Measurements from ENCODE around the gene NEUROG3.
"Not testable (repeated sequence)": the region's sequence is repeated elsewhere in the genome, so short reads cannot be mapped to it uniquely, and the experiment has no call there.

NEUROG3 gene

DNA sequence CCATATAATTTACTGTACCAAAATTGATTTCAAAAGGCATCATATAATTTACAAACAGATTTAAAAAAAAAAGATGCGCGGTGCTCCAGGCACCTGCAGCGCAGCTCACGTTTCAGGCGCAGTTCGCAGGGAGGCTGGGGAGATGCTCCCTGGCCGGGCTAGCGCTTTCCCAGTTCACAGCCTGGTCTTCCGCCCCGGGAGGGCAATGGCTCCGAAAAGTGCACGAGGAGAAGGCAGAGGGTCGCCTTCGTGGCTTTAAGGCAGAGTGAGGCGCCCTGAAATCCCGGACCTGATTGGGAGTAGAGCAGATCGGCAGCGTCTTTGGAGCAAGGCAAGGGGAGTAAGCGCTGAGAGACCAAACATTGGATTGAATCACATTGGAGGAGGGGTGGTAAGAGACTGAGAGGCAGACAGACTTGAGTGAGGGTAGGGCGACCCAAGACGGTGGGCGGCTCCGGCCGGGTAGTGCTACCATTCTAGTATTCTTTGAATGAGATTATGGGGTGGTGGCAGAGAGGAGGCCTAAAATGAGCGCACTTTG, 1.5 kb downstream of the NEUROG3 start:
- no peak for DNase-seq (ENCODE audit: low read depth, low spot score)

- no peak for DNase-seq (ENCODE audit: low read depth, low spot score)
Measured at GRCh38 chr10:69570050-69570816, 3.0 kb downstream of the NEUROG3 start.

GRCh38 chr10:69569396-69569934, 3.8 kb downstream of the NEUROG3 start:
- DNase-seq (ENCODE audit: low read depth, low spot score) = no peak

- no peak for DNase-seq (ENCODE audit: low read depth, low spot score)
Measured at GRCh38 chr10:69568472-69569395, 4.5 kb downstream of the NEUROG3 start.

DNA sequence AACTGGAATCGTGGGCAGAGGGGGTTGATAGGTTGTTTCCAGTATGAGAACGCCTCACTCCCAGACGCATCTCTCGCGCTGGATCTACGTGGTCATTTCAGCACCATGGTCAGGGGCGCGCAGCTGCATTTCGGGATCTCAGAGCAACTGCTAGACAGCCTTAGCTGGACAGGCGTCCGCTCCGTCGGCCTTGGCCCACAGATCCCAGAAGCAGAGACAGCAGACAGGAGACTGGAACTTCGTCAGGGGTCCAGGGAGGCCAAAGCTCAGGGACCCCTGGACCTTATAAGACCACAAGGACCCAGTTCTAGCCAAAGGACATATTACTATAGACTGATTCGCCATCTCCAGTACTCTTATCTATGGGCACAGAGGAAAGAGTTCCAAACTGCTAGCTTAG, 5.3 kb downstream of the NEUROG3 start:
- no peak for DNase-seq (ENCODE audit: low read depth, low spot score)

DNA sequence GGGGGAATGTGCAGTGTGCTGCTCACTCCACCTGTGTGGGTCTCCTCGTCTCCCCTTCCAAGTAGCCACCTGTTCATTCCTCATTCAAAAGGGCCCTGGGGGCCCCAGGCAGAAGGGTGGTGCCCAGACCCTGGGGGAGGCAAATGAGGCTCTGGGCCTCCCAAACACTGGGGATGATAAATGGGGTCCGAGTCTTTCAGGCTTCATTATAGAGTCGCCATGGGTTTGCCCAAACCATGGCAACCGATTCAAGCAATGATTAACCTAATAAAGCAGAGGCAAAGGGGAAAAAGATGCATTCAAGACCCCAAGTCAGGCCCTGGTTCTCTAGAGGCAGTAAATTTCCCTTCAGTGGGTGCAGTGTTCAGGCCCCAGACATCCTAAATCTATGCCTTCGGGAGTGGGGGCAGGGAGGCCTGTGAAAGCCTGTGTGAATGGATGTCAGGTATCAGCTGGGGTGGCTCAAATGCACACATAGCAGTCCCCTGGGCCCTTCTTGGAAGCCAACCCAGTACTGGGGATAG, 10.4 kb downstream of the NEUROG3 start:
- no peak for DNase-seq (ENCODE audit: low read depth, low spot score)

DNA sequence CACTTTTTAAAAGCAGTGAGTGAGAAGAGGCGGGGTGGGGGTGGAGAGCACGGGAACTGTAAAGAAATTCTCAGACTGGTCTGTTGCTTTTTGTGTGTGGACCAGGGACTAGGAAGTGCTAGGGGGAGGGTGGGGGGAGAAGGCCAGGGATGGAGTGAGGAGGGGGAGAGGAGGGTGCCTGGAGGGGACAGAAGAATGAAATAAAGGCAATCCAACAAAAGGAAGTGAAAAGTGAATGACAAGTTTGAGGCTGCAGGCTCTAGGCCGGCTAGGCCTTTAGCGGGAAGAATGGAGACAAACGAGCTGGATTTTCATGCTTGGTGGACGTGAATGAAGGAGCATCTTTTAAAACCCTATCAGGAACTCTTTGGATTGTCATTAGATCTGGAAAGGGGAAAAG, 13.7 kb downstream of the NEUROG3 start:
- no peak for DNase-seq (ENCODE audit: low read depth, low spot score)

DNA sequence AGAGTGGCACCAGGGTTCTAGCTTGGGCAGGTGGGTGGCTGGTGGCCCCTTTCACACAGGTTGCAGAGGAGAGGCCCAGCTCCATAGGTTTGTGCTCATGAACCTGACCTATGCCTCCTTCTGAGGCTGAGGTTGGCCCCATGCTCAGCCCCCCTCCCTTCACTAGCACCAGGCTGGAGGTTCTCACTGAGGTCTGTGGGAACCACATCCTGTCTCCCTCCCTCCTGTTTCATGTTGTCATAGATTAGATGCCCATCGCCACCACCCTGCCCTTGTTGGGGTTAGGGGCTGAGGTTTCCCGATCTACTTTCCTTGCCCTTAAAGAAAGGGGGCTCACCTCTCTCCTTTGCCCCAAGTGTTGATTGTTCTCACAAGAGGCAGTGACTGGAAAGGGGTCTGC, 14.7 kb downstream of the NEUROG3 start:
- DNase-seq (ENCODE audit: low read depth, low spot score) = no peak

DNA sequence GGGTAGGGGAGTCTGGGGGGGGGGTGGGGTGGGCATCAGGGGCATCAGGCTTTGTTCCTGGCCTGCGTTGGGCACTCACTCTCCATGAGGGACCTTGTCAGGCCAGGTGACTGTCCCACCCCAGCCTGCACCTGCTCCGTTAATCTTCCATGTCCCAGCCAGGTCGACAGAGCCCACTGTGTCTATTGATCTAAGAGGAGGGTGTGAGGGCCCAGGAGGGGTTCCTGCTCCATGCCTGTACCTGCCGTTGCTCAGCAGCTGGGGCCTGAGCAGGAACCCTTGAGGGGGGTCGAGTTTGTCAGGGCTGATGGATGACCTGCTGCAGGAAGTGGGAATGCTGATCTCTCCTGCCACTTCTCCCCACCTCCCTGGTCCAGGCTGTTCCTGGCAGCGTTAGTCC, 18.6 kb downstream of the NEUROG3 start:
- DNase-seq (ENCODE audit: low read depth, low spot score) = no peak

DNA sequence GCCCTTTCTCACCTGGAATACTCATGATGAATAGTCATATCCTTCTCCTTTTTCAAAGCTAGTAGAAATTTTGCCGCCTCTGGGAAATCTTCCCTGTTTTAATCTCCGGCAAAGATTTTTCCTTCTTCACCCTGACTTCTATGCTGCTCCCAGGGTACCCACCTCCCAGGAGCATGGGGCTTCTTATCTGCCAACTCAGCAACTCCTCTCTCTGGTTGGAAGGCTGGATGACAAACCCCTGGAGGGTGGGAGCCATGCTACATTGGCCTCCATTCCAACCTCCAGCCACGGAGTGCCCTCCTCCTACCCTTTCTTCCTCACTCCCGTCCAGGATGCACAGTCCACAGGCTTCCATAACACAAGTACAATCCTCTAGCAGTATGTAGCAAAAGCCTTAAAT, 19.9 kb downstream of the NEUROG3 start:
- DNase-seq (ENCODE audit: low read depth, low spot score) = no peak

DNA sequence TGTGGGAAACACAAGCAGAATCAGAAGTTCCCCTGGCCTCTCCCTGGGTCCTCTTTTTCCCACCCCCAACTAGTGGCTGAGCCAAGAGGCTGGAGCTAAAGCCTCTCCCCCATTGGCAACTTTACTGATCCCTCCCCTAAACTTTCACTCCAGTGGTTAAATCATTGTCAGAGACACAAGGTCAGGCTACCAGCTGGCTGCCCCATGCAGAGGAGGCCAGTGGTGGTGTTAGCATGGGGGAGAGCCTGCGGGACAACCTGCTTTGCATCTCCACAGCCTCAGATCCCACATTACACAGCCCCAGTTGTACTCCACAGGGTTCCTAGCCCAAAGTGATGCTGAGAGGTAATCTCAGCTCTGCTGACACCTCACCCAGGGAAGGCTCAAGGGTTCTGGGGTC, 21.0 kb downstream of the NEUROG3 start:
- no peak for DNase-seq (ENCODE audit: low read depth, low spot score)

- no peak for DNase-seq (ENCODE audit: low read depth, low spot score)
Measured at GRCh38 chr10:69549959-69550358, 23.3 kb downstream of the NEUROG3 start.

- DNase-seq (ENCODE audit: low read depth, low spot score) = no peak
Measured at GRCh38 chr10:69541463-69541862, 31.8 kb downstream of the NEUROG3 start.

DNA sequence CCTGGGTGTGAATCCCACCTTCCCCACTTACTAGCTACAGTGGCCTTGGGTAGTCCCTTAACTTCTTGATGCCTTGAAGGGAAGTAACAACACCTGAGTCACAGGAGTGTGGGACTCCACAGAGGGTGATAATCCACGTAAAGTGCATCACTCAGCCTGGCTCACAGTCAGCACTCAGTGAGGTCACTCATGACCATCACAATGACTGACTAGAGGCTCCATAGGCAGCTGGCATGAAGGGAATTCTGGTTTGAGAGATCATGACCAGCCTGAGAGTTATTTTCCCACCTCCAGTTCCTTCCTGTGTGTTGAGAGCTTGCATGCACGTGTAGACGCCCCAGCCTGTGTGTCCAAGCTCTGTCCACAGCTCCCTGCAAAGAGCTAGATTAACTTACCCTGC, 34.8 kb downstream of the NEUROG3 start:
- DNase-seq (ENCODE audit: low read depth, low spot score) = no peak

GRCh38 chr10:69537449-69537848, 35.8 kb downstream of the NEUROG3 start:
- DNase-seq (ENCODE audit: low read depth, low spot score) = no peak

GRCh38 chr10:69536521-69536920, 36.7 kb downstream of the NEUROG3 start:
- not testable (repeated sequence) for DNase-seq (ENCODE audit: low read depth, low spot score)

DNA sequence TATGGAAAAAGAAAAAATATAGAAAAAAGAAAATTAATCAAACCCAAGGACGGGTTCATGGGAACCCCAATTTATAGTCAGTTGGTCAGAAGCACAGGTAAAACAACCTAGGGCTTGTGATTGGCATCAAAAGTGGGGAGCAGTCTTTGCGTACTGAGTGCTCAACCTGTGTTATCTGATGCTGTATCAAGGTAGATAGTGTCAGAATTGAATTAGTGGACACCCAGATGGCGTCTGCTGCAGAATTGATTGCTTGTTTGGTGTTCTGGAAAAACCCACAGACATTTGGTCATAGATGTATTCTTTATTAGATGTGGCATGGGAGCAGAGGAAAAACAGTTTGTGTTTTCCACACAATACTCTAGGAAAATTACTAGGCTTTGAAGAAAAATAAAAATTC, 39.6 kb downstream of the NEUROG3 start:
- DNase-seq (ENCODE audit: low read depth, low spot score) = no peak

- no peak for DNase-seq (ENCODE audit: low read depth, low spot score)
Measured at GRCh38 chr10:69527961-69528360, 45.3 kb downstream of the NEUROG3 start.

All from brain pericyte (primary cell).